Measurements from ENCODE around the gene LBHD1.
"Not testable (repeated sequence)": the region's sequence is repeated elsewhere in the genome, so short reads cannot be mapped to it uniquely, and the experiment has no call there.

DNA sequence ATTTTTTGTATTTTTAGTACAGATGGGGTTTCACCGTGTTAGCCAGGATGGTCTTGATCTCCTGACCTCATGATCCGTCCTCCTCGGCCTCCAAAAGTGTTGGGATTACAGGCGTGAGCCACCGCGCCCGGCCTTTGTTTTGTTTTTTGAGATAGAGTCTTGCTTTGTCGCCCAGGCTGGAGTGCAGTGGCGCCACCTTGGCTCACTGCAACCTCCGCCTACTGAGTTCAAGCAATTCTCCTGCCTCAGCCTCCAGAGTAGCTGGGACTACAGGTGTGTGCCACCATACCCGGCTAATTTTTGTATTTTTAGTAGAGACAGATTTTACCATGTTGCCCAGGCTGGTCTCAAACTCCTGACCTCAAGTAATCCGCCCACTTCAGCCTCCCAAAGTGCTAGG lies 21.8 kb downstream of the LBHD1 start:
- TF ChIP-seq, protein P1, sequence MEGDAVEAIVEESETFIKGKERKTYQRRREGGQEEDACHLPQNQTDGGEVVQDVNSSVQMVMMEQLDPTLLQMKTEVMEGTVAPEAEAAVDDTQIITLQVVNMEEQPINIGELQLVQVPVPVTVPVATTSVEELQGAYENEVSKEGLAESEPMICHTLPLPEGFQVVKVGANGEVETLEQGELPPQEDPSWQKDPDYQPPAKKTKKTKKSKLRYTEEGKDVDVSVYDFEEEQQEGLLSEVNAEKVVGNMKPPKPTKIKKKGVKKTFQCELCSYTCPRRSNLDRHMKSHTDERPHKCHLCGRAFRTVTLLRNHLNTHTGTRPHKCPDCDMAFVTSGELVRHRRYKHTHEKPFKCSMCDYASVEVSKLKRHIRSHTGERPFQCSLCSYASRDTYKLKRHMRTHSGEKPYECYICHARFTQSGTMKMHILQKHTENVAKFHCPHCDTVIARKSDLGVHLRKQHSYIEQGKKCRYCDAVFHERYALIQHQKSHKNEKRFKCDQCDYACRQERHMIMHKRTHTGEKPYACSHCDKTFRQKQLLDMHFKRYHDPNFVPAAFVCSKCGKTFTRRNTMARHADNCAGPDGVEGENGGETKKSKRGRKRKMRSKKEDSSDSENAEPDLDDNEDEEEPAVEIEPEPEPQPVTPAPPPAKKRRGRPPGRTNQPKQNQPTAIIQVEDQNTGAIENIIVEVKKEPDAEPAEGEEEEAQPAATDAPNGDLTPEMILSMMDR (conservative IDR thresholded peaks at IDR 0.05 in 1 of 2, IDR thresholded peaks at IDR 0.05 in 1 of 2; ENCODE audit: extremely low read depth in 1 of 2, insufficient read depth in 1 of 2, low read depth in 1 of 2, low read length in 2 of 2): not testable (repeated sequence)
- not testable (repeated sequence) for TF ChIP-seq EZH2 (IDR thresholded peaks at IDR 0.05; ENCODE audit: borderline replicate concordance, low read length)

All from mammary epithelial cell (primary cell).